ENCODE results near the gene IGF2R.
"Not testable (repeated sequence)": the region's sequence is repeated elsewhere in the genome, so short reads cannot be mapped to it uniquely, and the experiment has no call there.

IGF2R gene

DNA sequence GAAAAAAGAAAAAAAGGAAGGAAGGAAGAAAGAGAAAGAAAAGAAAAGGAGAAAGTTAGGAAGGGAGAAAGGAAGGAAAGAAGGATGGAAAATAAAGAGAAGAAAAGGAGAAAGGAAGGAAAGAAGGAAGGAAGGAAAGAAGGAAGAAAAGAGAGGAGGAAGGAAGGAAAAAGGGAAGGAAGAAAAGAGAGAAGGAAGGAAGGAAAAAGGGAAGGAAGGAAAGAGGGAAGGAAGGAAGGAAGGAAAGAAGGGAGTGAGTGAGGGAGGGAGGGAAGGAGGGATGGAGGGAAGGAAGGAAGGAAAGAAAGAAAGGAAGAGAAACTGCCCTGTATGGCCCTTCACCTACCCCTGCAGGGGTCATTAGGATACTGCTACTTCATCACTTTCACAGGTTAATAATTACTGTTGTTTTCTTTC lies 12.9 kb upstream of the IGF2R start:
- DNase-seq, result no peak

DNA sequence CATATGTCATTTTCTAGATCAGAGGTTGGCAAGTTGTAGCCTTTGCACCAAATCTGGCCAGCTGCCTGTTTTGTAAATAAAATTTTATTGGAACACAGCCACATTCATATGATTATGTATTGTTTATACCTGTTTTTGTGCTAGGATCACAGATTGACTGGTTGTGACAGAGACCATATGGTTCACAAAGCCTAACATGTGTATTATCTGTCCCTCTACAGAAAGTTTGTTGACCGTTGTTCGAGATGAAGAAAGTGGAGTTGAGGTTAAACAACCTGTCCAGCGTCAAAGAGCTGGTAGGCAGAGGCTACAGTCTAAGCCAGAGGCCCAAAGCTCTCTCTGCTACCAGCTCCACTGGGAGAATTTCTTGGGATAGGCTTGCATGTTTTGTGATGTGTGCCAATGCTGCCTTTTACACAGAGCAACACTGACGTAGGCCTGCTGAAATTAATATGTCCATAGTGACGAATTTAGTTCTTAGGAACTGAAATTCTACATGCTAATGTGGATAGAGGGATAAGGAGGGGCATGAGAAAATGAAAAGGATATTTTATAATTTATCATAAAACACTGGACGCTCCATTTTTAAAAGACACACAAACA lies 11.7 kb upstream of the IGF2R start:
- no peak for DNase-seq

DNA sequence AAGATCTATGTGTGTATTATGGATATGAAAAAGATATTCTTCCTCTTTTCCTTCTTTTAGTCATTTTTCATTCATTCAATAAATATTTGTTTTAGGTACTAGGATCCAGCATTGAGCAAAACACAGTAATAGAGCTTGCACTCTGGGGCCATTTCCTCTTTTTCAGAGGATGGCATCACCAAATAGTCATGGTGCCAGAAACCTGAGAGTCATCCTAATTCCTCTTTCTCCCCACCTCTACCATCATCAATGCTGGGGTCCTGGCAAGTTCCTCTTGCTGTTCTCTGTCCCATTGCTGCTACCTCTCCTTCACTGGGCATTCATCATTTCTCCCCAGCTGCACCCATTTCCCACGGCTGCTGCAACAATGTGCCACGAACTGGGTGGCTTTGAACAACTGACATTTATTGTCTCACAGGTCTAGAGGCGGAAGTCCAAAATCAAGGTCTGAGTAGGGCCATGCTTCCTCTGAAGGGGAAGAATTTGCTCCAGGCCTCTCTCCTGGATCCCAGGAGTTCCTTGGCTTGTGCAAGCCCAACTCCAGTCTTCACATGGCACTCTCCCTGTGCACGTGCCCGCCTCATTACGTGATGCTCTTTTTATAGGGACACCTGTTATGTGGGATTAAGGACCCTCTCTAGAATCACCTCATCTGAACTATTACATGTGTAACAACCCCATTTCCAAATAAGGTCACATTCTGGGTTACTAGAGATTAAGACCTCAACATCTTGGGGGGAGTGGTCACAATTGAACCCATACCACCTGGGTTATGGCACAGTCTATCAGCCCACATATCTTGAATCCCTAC lies 9.5 kb upstream of the IGF2R start:
- no peak for DNase-seq

DNA sequence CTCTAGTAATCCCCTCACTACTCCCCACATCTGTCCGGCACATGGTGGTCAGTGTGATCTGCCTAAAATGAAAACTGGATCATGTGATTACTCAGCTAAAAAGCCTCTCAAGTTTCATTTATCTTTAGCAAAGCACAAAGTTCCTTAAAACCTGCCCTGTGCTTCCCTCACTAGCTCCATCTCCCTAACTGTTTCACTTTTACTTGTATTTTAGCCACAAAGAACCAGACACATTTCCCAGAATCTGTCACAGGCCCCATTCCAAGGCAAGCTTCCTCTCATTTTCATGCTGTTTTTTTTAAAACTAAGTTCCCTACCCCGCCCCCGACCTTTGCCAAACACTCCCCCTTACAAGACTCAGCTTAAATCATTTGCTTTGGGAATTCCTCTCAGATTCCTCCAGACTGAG lies 8.9 kb upstream of the IGF2R start:
- DNase-seq, result peak; percentile 25

DNA sequence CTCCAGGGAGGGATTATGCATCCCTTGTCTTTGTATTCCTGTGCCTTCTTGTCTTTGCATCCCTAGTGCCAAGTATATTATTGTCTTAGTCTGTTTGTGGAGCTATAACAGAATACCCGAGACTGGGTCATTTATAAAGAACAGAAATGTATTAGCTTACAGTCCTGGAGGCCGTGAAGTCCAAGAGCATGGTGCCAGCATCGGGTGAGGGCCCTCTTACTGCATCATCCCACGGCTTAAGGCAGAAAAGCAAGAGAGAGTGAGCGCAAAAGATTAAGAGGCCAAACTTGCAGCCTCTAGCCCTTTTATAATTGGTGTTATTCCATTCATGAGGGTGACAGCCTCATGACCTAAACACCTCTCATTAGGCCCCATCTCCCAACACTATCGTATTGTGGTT lies 8.4 kb upstream of the IGF2R start:
- no peak for DNase-seq

DNA sequence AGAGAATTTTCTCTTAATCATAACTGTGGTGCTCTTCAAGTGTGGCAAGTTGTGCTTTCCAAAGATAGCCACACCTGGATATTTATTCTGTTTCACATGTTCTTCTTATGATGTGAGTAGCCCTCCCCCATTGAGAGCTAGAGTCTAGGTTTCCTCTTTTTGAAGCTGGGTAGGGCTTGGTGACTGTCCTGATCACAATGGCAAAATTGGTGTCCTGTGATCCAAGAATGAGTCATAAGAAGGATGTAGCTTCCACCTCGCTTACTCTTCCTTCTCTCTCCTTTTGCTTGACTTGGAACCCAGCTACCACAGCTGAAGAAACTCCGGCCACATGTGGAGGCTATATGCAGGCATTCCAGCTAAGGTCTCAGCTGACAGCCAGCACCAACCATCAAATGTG lies 7.4 kb upstream of the IGF2R start:
- no peak for DNase-seq

DNA sequence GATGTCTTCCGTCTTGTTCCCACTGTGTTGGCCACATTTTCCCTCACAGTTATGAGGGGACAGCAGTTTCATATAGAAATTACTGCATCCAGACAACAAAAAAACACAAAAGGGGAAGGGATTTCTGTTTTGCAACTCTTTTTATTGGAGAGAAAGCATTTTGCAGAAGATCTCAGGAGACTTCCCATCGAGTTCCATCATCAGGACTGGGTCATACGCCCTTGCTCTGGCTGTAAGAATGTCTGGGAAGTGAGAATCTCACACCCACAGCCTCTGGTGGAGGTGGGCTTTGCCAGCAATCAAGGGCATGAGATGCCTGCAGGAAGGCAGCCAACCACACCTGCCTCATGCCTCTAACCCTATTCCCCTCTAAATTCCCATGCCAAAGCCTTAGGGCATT lies 5.8 kb upstream of the IGF2R start:
- no peak for DNase-seq

DNA sequence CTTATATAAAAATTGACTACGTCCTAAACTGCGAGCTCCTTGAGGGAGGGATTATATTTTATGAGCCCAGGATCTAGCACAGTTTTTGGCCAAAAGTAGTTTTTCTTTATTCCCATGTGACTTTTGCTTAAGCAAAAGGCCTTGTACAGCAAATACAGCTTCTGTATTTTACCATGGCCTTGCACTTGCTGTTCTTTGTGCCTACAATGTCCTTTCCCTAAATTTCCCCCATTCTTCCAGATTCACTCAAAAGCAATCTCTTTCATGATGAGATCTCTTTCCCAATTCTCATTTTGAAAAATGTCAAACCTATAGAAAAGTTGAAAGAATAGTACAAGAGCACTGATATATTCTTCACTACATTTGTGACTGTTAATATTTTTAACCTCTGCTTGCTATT lies 4.8 kb upstream of the IGF2R start:
- DNase-seq, result no peak

DNA sequence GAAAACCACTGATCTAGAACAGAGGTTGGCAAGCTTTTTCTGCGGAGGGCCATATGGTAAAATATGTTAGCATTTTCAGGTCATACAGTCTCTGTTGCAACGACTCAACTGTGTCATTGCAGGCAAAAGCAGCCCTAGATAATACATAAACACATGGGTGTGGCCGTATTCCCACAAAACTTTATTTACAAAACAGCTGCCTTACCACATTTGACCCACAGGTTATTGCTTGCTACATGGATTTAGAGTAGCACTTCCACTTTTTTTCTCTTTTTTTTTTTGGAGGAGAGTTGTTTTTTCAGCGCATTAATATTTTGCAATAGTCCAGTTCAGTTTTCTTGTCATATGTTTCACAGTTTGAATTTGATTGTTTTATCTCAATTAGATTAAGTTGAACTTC lies 2.5 kb upstream of the IGF2R start:
- no peak for DNase-seq

DNA sequence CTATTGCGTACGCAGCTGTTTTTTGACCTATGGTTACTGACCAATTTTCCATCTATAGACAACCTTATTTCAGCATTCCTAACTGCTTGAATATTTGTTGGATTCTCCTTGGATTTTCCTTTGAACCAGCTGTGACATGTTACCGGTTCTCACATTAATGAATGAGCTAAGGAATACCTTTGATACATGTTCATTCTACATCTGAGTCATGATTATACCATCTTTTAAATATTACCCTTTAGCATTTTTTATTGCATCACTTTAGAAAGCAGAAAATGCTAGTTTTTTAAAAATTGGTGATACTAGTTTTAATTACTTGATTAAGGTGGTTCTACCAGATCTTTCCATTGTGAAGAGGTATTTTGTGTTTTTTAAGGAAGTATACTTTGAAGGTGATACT lies 1.9 kb upstream of the IGF2R start:
- peak; percentile 67 for DNase-seq

DNA sequence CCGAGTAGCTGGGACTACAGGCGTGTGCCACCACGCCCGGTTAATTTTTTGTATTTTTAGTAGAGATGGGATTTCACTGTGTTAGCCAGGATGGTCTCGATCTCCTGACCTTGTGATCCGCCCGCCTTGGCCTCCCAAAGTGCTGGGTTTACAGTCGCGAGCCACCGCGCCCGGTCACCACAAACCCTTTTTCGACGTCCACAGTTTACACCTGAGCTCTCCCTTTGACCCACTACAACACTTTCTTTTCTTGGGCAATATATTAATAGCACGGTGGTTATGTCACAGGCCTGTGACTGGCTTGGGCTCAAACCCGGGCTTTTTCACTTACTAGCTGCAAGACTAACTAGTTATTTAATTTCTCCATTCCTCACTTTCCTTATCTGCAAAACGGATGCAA lies 1.3 kb upstream of the IGF2R start:
- DNase-seq, result not testable (repeated sequence)

DNA sequence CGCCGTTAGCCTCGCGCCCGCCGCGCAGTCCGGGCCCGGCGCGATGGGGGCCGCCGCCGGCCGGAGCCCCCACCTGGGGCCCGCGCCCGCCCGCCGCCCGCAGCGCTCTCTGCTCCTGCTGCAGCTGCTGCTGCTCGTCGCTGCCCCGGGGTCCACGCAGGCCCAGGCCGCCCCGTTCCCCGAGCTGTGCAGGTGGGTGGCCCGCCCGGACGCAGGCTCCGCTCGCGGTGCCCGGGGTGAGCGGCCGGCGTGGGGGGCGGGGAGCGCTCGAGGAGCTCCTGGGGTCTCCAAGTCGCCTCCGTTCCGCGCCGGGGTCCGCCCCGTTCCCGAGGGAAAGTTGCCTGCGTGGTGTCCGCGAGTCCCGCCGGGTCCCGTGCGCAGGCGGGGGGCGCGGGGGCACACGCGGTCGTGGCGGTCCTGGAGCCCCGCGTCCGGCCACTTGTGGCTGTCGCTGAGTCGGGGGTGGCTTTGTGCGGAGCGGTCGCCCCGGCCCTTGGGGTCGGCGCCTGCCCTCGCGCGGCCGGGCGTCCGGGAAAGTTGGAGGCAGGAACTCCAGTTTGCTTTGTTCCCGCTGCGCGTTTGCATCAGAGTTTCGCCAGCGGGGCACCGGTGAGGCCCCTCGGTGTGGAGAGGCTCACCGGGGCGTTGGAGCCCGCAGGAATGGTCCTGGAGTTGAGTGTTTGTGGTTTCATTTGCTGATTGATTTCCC lies 476 bp downstream of the IGF2R start:
- DNase-seq, result no peak

DNA sequence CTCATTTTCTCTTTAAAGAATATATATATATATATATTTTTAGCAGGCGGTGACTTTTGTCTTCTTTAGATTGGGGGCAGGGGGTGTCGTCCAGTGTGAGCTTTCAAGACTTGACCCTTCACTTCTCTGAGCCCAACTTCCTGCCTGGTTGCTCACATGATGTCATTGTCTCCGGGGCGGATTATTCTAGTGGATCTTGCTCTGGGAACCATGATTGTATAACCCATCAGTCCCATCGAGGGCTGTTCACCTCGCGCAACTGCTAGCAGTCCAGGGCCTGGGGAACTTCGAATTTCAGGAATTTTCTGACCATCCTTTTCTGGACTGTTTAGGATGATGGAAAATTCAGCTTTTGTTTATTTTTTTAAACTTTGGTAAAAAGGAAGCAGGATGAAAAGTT lies 1.0 kb downstream of the IGF2R start:
- peak; percentile 61 for DNase-seq

DNA sequence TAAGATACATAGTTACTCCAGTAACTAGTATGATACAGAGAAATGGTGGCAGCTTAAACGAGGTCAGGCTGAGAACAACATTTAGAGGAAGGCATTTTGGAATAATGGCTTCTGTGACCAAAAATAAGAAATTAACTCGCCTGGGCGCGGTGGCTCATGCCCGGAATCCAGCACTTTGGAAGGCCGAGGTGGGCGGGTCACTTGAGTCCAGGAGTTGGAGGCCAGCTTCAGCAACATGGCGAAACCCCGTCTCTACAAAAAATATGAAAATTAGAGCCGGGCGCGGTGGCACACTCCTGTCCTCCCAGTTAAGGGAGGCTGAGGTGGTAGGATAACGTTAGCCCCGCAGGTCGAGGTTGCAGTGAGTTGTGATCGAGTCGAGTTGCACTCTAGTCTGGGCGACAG lies 1.8 kb downstream of the IGF2R start:
- DNase-seq, result no peak

DNA sequence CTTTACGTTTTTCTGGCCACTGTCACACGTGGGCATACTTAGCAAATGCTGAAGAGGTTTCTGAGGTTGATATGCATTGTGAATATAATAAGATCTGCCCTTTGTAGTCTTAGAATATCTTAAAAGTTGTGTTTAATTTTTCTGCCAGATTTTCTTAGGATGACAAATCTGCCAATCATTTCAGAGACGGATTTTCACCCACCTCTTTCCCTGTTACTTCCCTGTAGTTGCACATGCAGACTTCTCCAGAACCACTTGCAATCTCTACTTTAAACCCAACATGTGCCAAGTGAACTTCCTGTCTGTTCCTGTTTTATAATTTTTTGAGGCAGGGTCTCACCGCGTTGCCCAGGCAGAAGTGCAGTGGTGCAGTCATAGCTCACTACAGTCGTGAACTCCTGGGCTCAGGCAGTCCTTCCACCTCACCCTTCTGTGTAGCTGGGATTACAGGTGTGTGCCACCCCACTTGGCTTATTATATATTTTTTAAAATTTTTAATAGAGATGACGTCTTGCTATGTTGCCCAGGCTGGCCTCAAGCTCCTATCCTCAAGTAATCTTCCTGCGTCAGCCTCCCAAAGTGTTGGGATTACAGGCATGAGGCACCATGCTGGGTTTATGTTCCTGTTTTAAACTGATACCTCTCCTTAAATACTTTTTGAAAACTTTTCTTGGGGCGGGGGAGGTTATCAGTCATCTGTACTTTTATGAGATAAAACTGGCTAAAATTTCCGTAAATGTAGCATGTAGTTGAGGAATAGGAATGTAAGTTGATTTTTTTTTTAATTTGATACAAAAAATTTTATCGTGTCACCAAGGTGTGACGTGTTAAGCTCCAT lies 2.7 kb downstream of the IGF2R start:
- no peak for DNase-seq

DNA sequence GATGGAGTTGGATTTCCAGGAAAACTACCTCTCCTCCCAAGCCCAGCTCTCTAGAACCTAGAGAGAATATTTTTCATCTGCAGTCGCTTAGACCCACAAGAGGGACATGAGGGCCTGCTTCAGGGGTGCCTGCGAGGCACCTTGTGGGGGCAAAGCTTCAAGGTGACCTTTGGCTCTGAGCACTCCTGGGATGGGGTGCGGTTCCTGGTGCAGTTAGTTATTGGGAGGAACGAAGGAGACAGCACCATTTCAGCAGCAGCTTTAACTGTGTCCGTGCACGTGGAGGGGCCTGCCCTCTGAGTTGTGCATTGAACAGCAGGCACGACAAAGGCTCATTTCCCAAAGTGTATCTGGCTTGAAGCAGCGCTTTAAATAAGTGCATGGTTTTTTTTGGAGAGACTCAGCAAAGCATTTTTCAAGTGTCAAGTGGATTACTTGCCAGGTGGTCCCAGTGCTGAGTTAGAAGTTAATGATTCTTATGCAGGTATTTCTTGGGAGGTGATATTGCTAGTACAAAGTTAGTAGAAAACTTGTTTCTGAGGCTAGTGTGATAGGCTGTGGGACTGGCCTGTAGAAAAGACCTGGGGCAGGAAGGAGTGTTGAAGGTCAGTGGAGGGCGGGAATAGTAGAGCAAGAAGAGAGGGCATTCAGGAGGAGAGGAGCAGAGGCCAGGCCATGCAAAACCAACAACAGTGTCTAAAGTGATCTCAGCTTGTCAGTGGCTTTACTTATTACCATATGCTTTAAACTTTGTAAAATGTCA lies 3.8 kb downstream of the IGF2R start:
- no peak for DNase-seq

DNA sequence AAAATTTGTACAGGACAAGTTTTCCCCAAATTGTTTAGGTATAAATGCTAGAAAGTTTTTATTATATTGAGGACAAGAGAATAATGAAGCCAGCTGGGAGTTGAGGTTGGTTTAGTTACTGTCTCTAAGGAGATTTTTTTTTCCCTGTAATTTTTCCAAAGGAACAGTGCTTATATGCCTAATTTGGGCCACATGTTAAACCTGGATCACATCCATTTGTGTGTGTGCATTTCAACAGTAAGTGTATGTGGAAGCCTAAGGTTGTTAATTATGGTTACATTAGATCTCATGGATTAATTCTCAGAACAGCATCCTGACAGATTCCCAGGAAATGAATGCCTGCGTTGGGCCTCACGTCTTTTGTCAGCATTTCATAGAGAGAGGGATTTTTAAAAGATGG lies 4.5 kb downstream of the IGF2R start:
- peak; percentile 79 for DNase-seq

DNA sequence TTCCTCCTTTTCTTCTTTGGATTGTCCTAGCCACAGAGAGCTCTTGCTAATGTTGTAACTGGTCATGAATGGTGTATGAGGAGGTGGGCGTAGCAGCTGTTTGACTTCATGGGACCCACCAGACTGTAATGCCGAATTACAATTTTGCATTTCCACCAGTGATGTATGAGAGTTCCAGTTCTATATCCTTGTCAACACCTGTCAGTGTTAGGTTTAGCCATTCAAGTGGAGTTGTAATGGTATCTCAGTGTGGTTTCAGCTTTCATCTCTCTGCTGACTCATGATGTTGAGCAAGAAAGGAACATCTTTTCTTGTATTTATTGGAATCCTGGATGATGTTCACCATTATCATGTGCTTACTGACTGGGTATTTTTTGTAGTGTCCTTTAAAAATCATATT lies 5.1 kb downstream of the IGF2R start:
- DNase-seq, result peak; percentile 84

DNA sequence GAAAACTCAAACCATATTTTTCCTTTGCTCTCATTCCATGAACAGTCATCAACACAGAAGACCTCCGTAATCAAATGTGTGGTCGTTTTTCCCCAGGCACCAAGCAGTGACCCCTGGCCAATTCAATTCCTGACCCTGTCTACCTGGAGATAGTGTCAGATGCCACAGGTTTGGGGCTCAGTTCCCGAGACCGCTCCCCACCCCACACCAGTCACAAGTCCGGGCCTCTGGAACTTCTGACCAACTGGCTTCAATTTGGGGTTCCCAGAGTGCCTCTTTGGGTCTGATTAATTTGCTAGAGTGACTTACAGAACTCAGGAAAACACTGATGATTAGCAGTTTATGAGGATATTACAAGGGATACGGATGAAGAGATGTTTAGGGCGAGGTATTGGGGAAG lies 6.0 kb downstream of the IGF2R start:
- DNase-seq, result no peak

DNA sequence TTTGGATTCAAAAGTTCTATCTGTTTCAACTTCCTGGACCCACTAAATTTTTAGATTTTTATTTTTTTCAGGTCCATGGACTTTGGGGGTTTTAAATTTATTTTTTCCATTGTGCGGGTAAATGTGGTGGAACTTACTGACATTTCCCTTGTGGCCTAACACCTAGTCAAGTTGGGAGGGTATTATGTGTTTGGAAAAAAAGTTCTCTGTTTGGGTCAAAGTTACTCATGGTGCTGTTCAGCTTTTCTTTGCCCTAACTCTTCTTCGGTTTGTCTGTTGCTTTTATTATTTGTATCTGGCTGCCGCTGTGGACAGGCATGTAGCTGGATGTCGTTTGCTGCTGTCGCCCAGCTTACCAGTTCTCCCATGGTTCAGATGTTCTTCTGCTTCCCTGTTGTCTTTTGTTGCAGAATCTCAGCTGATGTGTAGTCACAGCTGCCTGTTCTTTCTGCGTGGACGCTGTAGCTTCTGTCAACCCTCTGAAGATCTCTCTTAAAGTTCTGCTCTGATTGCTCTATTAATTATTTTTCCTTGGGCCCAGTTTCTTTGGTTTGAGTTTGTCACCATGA lies 7.9 kb downstream of the IGF2R start:
- no peak for DNase-seq

DNA sequence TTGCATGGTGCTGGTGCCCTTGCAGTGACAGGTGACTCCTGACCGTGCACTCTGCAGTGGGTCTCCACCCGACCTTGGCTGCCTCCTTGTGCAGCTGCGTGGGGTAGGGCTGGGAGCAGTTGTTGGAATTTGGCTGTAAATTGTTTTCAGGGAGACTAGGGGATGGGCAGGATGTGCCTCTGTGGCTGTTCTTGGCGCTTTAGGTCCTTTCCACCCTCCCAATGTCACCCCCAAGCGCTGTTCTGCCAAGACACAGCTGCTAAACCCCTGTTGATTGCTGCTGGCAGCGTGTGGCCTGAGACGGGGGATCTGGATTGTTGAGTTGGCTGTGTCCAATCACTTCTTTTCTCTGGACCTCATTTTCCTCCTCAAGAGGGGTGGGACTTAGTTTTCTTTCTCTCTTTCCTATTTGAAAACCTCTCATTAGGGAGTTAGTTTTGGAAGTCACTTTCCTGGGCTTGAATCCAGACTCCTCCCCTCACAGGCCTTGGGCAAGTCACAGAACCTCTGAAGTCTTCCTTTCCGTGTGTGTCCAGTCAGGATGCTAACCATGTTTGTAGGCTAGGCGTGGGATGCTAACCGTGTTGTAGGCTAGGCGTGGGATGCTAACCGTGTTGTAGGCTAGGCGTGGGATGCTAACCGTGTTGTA lies 8.5 kb downstream of the IGF2R start:
- no peak for DNase-seq

DNA sequence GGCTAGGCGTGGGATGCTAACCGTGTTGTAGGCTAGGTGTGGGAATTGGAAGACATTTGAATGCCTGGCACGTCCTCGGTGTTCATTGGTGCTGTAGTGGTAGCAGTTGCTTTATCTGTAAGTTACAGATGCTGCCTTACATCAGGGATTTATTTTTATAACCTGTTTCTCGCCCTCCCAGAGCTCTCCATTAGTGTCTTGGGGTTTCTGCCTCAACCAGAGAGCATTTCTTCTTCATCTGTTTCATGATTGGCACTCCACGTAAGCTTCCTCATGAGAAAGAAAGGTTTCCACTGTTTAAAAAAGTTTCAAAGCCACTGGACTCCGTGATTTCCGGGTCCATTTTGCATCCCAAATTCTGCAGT lies 9.0 kb downstream of the IGF2R start:
- no peak for DNase-seq

Data from fibroblast of upper back skin (primary cell).